Measurements from ENCODE around the gene CD247.

- TF ChIP-seq GATA2 (IDR thresholded peaks at IDR 0.05; ENCODE audit: low read depth, low read length) (no peak), GATA3 (IDR thresholded peaks at IDR 0.05; ENCODE audit: low read depth, low read length) (no peak)
Observed at GRCh38 chr1:167502192-167502551, 16.2 kb downstream of the CD247 start.
